HG02759 (cell line): ENCODE data around the gene EEFSEC.

Source experiments
- ATAC-seq: cut with Tn5 transposase; IDR thresholded peaks from one replicate; pipeline ENCODE4 v1.9.1; 2021; ENCODE audit warnings: mild to moderate bottlenecking, moderate library complexity; ENCODE audit not compliant: unreplicated experiment

EEFSEC gene

GRCh38 chr3:128408012-128408692 lies 254.9 kb downstream of the EEFSEC start:
- ATAC-seq = no peak

GRCh38 chr3:128408693-128409623 lies 255.7 kb downstream of the EEFSEC start:
- no peak for ATAC-seq

DNA sequence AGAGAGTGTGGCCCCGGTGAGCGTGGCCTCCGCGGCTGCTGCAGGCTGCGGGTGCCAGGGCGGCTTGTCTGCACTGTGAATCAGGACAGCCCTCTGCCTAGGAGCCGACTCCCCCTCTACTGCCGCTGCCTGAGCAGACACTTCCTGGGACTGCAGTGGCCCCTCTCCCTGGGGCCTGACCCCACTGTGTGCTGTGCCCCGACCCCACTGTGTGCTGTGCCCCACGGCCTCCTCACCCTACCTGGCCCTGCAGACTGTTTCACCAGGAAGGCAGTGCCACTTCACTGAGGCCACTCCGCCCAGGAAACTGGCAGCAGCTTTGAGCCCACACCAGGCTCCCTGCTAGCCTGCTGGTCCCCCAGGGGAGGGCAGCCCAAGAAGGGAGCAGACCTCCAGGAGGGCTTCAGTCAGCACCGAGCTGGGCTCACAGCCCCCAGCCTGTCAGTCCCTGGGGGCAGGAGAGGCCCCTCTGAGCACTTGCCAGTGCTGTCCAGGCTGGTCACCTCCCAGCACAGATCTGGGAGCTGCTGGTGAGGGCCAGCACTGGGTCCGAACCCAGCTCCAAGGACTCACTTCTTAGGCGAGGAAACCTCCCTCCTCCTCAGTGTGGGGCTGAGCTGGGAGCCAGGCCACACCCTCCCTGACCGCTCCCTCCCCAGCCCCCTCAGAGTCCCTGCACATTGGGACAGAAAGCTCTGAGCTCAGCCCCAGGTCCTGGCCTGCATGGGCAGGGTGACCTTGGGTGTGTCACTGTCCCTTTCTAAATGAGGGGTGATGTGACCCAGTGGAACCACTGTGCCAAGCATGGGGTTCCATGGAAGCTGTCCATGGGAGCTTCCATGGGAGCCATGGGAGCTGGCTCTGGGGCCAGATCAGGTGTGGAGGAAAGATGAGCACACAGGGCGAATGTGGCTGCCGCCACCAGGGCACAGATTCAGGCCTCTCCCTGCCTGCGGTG lies 256.6 kb downstream of the EEFSEC start:
- ATAC-seq = no peak

GRCh38 chr3:128410669-128411573 lies 257.6 kb downstream of the EEFSEC start:
- no peak for ATAC-seq

GRCh38 chr3:128411574-128412064 lies 258.3 kb downstream of the EEFSEC start:
- ATAC-seq = no peak

GRCh38 chr3:128412180-128413002 lies 259.1 kb downstream of the EEFSEC start:
- no peak for ATAC-seq

GRCh38 chr3:128413003-128413370 lies 259.7 kb downstream of the EEFSEC start:
- no peak for ATAC-seq

DNA sequence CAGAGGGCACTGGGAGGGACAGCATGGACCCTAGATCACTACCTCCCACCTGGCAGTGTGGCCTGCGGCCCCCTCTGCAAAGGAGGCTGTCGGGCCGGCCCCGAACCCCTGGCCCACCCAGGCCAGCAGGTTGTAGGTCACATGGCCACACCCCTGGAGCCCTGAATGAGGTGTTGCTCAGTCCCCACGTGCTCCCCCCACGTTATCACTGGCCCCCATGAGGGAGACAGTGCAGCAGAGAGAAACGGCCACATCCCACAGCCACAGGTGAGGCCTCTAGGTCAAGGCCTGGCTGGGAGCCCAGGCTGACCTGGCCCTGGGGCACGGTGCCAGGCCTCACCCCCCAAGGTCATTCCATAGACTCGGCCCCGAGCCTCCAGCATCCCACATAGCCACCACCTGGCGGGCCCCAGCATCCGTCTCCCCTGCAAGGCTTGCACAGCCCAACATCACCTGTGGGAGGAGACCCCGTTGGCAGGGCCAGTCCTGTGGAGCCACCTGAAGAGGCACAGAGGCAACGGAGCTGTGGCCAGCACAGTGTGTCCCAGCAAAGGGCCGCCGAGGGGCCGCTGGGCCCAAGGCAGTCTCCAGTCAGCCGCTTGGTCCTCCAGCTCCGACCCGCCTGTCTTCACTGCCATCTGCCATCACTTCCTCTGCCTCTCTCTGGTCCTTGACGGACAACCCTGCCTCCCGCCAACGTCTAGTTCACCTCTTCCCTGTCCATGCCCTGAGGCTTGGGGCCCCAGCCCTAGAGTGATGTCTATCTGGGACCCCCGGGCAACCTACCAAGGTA lies 260.3 kb downstream of the EEFSEC start:
- no peak for ATAC-seq

DNA sequence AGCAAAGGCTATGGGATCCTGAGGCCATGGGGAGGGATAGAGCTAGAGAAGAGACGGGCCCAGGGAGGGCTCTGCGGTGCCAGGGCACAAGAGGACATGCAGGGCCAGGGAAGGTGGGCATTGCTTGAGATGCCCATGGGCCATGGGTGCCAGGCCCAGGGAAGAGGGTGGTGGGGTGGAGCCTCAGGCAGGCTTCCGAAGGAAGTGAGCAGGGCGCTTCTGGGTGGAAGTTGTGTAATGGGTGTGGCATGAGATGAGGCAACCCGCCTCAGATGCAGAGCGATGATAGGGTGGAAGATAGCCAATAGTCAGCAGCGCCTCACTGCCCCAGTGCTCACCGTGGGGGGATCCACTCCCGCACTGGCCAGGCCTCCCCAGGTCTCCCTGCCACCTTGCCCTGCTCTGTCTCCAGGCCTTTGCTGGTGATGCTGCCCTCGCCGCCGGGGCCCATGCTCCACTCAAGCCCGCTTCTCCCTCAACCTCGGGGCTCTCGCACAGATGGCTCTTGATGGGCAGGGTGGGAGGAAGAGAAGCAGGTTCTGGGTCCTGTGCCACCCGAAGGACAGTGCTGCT lies 262.0 kb downstream of the EEFSEC start:
- no peak for ATAC-seq

DNA sequence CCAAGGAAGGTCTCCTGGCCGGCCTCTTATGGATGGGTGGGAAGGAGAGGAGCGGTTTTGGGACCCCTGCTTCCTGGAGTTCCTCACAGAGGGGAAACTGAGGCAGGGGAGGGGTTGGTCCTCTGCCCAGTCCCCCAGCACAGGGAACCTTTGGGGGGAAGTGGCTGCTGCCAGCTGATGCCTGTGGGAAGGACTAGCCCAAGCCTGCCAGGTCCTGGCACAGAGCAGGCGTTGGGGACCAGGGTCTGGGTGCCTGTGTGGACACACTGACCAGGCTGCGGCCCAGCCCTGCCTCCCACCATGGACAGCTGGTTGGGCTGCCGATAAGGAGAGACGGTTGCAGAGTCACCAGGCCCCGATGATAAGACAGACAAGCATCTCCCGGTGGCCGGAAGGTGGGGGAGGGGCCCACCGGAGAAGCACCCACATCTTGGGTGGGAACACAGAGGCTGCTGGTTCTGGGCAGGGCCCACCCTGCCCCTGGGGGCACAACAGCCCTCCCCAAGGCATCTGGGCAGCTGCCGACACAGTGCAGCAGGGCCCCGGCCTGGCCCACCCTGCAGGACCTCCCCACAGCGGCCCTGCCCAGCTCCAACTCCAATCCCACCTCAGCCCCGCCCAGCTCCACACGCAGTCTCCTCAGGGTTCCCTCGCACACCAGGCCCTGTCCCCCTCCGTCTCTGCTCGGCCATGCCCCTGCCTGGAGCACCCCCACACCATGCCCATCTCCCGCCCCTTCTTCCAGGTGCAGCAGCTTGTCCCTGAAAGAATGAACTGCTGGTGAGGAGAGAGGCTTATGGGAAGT lies 262.7 kb downstream of the EEFSEC start:
- ATAC-seq = no peak

GRCh38 chr3:128416578-128417211 lies 263.4 kb downstream of the EEFSEC start:
- no peak for ATAC-seq

GRCh38 chr3:128418900-128419299 lies 265.6 kb downstream of the EEFSEC start:
- no peak for ATAC-seq

- no peak for ATAC-seq
Measured at GRCh38 chr3:128419311-128419710, 266.0 kb downstream of the EEFSEC start.

DNA sequence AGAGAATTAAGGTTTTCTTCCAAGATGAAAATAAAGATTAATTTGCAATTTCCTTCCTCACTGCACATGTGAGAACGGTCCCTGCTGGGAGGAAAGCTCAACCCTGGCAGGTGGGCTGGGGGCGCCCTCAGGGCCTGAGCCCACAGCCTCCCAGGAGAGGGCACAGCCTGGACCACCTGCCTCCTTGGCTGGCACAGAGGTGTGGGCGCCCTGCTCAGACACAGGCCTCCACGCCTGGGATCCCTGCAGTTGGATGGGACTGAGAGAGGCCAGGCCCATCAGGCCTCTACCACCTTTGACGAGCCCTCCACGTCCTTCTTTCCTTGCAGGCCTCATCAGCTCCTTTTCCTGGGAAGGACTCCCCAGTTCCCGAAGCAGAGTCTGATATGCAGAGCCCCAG lies 267.0 kb downstream of the EEFSEC start:
- no peak for ATAC-seq

DNA sequence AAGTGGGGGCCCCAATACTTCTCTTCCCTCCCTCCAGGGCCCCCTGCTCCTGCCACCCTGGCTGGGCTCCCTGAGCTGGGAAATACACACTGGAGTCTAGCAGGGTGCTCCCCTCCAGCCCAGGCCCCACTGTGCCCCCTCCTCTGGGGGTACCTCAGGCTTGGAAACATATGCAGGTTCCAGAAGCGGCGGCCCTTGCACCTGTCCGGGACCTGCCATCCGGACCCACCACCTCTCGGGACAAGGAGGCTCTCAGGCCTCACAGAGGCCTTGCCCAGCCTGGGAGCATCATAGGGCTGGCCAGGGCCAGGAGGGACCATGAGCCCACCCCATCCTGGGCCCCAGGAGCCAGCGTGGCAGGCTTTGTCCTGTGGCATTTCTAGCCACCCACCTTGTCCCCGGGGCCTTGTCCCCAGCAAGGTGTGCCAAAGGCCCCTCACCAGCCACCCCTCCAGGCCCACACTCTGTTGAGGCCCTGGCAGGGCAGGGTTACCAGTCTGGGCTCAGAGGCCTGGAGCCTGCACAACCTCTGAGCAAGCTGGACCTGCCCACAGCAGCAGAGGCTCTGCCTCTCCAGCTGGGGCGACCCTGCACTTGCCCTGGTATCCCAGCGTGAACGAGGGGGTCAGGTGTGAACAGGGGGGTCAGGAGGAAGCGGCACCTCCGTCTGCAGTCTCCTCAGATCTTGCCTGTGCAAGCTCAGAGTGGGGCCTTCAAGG lies 267.6 kb downstream of the EEFSEC start:
- no peak for ATAC-seq

GRCh38 chr3:128421439-128421836 lies 268.2 kb downstream of the EEFSEC start:
- ATAC-seq = no peak
